GM12875 (cell line): Measurements from ENCODE around the gene ITGB5.
A peak's percentile ranks its signal among the peaks of the same experiment; 100 is the strongest.

Experiments used
- H3K4me3 ChIP-seq: one replicate; pipeline ENCODE4 v1.5.1; 2011; ENCODE audit warnings: low read depth, low read length, control low read depth
- TF ChIP-seq, protein P1 (sequence below): IDR thresholded peaks from 2 replicates; pipeline ENCODE4 v1.5.1; 2011; ENCODE audit warnings: low read depth, mild to moderate bottlenecking, control low read depth, inconsistent platforms, low read length, moderate library complexity, borderline replicate concordance; ENCODE audit not compliant: insufficient read depth

The ITGB5 gene

GRCh38 chr3:124837065-124837464, 50.1 kb downstream of the ITGB5 start:
- H3K4me3 ChIP-seq, result no peak overlapping the region
- TF ChIP-seq, protein P1, sequence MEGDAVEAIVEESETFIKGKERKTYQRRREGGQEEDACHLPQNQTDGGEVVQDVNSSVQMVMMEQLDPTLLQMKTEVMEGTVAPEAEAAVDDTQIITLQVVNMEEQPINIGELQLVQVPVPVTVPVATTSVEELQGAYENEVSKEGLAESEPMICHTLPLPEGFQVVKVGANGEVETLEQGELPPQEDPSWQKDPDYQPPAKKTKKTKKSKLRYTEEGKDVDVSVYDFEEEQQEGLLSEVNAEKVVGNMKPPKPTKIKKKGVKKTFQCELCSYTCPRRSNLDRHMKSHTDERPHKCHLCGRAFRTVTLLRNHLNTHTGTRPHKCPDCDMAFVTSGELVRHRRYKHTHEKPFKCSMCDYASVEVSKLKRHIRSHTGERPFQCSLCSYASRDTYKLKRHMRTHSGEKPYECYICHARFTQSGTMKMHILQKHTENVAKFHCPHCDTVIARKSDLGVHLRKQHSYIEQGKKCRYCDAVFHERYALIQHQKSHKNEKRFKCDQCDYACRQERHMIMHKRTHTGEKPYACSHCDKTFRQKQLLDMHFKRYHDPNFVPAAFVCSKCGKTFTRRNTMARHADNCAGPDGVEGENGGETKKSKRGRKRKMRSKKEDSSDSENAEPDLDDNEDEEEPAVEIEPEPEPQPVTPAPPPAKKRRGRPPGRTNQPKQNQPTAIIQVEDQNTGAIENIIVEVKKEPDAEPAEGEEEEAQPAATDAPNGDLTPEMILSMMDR, result no peak

DNA sequence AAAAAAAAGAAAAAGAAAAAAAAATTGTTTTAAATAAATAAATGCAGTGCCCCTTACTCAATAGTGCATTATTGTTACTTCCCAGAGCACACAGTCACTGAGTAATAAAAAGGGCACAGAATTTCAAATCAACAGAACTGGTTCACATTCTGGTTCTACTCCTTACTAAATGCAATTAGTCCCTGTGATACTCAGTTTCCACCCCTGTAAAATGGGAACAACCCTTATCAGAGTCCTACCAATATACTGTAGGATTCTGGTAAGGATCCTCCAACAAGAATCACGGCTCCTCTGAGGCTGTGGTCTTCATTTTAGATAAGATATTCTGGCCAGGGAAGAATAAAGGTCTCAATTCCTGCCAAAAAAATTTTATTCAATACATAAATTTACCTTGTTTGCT, 50.7 kb downstream of the ITGB5 start:
- H3K4me3 ChIP-seq, result no peak overlapping the region
- TF ChIP-seq, protein P1, result no peak

DNA sequence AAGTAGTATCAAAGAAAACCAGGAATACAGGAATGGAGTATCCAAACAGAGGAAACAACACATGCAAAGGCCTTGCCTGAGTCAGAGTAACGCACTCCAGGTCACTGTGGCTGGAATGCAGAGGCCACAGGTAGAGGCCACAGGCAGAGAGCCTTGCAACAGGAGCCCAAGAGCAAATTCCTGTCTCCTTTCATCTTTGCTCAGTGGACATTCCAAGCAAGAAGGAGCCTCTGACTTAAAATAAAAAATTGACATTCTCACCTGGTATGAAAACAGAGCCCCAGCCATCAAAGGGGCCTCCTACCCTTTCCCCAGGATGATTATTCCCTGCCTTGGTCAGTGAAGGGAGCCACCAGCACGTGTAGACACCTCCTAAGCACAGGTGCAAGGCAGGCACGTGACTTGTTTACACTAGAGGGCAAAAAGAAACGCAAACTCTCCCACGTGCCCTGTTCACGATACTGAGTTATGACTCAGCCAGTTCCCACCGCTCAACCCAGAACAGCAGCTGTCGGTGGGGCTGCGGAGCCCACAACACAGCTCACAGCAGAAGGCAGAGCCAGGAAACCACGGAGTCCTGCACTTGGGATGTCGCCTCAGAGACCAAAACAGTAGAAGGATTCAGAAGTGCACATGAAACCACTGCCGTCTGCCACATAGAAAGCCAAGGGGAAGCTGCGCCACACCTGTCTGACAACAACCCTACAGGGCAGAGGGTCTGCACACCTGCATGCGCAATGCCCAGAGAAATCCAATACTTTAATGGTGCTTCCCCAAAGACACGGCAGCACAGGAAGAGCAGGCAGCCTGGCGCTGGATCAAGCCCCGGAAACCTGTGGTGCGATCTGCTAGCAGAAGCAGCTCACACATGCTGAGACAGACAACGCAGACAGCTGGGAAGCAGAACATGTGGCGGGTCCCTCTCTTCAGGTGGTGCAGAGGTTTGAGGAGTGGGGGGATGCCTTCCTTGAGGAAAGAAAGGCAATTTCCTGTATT, 52.1 kb downstream of the ITGB5 start:
- H3K4me3 ChIP-seq, result peak overlapping the region; percentile 8
- TF ChIP-seq, protein P1, result no peak

- TF ChIP-seq, protein P1, result no peak
- no peak overlapping the region for H3K4me3 ChIP-seq
These were observed 53.3 kb downstream of the ITGB5 start for GRCh38 chr3:124833710-124834332.

DNA sequence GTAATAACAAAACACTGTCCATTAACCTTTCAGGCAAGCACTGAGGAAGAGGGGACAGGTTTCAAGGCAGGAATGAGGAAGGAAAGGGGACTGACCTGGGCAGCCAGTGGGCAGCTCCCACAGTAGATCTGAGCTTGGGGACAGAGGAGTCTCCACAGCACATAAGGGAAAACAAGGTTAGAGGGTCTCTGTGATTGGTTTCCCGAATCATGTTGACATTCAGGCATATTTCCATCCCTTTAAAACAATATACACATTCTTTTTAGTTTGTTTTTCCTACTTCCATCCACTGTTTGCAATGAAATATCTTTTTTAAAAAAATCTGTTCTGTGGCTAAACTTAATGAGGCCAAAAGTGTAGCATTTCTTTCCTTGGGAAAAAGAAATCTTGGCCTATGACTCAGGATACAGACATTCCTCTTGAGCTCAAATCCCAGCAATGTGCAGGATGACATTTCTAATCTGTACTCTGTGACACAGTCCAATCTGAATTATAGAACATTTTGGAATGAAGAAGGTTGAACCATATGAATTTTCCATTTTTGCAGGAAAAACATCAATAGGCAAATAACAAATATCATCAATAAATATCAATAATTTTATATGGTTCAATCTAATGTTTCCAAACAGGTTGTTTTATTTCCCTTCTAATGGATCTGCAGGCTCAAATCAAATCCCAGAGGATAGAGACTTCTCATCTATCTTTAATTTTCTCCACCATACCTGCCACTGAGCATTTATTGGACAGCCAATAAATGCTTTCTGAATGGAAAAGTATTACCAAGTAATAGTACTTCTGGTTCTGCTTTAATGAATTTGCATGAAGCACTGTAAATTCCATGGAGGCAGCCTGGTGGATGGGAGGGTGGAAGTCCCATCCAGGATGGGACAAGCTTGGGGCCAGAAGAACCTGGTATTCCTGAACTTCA, 54.1 kb downstream of the ITGB5 start:
- TF ChIP-seq, protein P1, result no peak

GRCh38 chr3:124831628-124832199, 55.5 kb downstream of the ITGB5 start:
- no peak overlapping the region for H3K4me3 ChIP-seq
- TF ChIP-seq, protein P1, result no peak

More for the DNA sequence above, 54.1 kb downstream of the ITGB5 start:
- H3K4me3 ChIP-seq, result no peak overlapping the region
